Measurements from ENCODE around the gene SDK2. TPM values are rescaled to one million over a fixed set of nuclear protein-coding genes. Genes with fewer than 3 reads are reported as not detected.

SDK2 gene
- total RNA-seq, 1 experiment from 2014 or later: 0.67 TPM

- TF ChIP-seq, protein P1, sequence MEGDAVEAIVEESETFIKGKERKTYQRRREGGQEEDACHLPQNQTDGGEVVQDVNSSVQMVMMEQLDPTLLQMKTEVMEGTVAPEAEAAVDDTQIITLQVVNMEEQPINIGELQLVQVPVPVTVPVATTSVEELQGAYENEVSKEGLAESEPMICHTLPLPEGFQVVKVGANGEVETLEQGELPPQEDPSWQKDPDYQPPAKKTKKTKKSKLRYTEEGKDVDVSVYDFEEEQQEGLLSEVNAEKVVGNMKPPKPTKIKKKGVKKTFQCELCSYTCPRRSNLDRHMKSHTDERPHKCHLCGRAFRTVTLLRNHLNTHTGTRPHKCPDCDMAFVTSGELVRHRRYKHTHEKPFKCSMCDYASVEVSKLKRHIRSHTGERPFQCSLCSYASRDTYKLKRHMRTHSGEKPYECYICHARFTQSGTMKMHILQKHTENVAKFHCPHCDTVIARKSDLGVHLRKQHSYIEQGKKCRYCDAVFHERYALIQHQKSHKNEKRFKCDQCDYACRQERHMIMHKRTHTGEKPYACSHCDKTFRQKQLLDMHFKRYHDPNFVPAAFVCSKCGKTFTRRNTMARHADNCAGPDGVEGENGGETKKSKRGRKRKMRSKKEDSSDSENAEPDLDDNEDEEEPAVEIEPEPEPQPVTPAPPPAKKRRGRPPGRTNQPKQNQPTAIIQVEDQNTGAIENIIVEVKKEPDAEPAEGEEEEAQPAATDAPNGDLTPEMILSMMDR (conservative IDR thresholded peaks at IDR 0.05; ENCODE audit: low read depth, low read length): no peak
- TF ChIP-seq EZH2 (IDR thresholded peaks at IDR 0.05; ENCODE audit: borderline replicate concordance, low read depth, low read length, poor library complexity, severe bottlenecking): no peak
- ChIA-PET CTCF (no interaction called here), POLR2A (ENCODE audit: low non-redundant PET) (no interaction called here)
- Histone ChIP-seq H3K4me1 (ENCODE audit: insufficient read depth, low read length, poor library complexity, severe bottlenecking) (no peaks in the 10 kb centered on the region), H3K27me3 (replicated peaks; ENCODE audit: insufficient read depth, low read depth, low read length, poor library complexity) (no peaks in the 10 kb centered on the region), H3K27ac (ENCODE audit: low read depth, low read length, poor library complexity, severe bottlenecking) (no peak overlapping the region), H3K9me3 (ENCODE audit: low read depth, low read length, poor library complexity, severe bottlenecking) (no peaks in the 10 kb centered on the region), H3K36me3 (ENCODE audit: insufficient read depth, low read length, poor library complexity, severe bottlenecking) (no peaks in the 10 kb centered on the region), H3K4me3 (ENCODE audit: low read depth, low read length, poor library complexity, severe bottlenecking) (no peak overlapping the region)
- BruUV-seq (replicated peaks): no TSS peak
- intact Hi-C loops (cut with micrococcal nuclease; ENCODE audit: unreplicated experiment): no loop called here
- DNase-seq (ENCODE audit: low spot score): no peak
Measured at GRCh38 chr17:73397856-73398540, 246.2 kb downstream of the SDK2 start.

DNA sequence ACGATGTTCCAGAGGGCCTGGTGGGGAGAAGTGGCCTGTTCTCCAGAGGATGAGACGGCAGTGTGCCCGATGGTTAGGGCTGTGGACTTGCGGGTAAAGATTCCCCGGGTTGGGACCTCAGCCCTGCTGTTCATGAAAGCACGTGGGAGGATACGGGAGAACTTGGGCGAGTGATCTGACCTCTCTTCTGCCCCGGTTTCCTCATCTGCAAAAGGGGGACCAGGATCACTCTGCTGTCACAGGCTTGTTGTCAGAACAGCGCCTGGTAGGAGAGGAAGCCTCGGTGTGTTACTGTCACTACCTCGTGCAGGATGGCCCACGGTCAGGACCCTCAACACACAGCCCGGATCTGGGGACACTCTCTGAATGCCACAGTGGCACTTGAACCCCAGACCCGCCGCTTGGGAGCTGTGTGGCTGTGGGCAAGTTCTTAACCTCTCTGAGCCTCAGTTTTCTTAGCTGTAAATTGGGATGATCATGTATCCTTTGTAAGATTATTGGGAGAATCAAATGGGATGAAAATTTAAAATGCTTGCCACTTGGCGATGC lies 246.9 kb downstream of the SDK2 start:
- TF ChIP-seq, protein P1 (conservative IDR thresholded peaks at IDR 0.05; ENCODE audit: low read depth, low read length): no peak
- no peak for TF ChIP-seq EZH2 (IDR thresholded peaks at IDR 0.05; ENCODE audit: borderline replicate concordance, low read depth, low read length, poor library complexity, severe bottlenecking)
- no TSS peak for BruUV-seq (replicated peaks)
- ChIA-PET CTCF (no interaction called here), POLR2A (ENCODE audit: low non-redundant PET) (no interaction called here)
- Histone ChIP-seq H3K27ac (ENCODE audit: low read depth, low read length, poor library complexity, severe bottlenecking) (no peak overlapping the region), H3K9me3 (ENCODE audit: low read depth, low read length, poor library complexity, severe bottlenecking) (no peaks in the 10 kb centered on the region), H3K4me3 (ENCODE audit: low read depth, low read length, poor library complexity, severe bottlenecking) (no peak overlapping the region), H3K4me1 (ENCODE audit: insufficient read depth, low read length, poor library complexity, severe bottlenecking) (no peaks in the 10 kb centered on the region), H3K27me3 (replicated peaks; ENCODE audit: insufficient read depth, low read depth, low read length, poor library complexity) (no peaks in the 10 kb centered on the region), H3K36me3 (ENCODE audit: insufficient read depth, low read length, poor library complexity, severe bottlenecking) (no peaks in the 10 kb centered on the region)
- intact Hi-C loops (cut with micrococcal nuclease; ENCODE audit: unreplicated experiment): no loop called here
- no peak for DNase-seq (ENCODE audit: low spot score)

DNA sequence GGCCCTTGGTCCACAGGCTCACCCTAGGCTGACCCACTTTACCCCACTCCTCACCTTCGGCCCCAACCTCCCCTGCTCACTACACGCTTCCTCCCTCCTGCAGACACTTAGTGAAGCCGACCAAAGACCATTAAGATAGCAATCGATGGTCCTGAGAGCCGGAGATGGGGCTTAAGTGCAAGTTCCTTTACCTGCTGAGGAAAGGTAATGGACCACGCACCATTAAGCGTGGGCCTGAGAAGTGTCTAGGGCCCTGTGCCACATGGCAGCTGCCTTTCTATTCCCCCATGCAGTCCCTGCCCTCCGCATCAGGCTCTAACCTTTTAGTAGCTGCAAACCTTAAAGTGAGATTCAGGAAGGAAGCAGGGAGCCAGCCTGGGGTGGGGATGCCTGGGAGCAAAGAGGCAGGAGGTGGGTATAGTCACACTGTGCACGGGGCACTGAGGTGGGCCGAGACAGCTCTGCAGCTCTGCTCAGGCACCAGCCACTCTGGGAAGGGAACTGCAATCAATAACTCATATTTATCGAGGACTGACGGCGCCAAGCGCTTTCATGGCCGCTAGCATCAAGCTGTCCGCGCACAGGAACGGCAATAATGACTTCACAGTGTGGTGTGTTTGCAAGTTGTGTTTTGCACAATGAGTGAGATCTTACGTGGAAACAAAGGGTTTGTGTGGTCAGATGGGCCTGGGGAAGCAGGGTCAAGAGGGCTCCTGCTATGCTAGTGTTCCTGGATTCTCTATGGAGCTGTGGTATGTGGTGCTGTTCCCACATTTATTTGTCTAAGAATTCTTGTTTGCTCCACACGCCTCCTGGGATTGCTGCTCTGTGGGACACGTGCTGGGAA lies 247.6 kb downstream of the SDK2 start:
- CTCF ChIA-PET: no interaction called here
- DNase-seq (ENCODE audit: low spot score): no peak
- H3K27ac ChIP-seq (ENCODE audit: low read depth, low read length, poor library complexity, severe bottlenecking): no peak overlapping the region
- TF ChIP-seq EZH2 (IDR thresholded peaks at IDR 0.05; ENCODE audit: borderline replicate concordance, low read depth, low read length, poor library complexity, severe bottlenecking): no peak
- TF ChIP-seq, protein P1 (conservative IDR thresholded peaks at IDR 0.05; ENCODE audit: low read depth, low read length): no peak
- intact Hi-C loops (cut with micrococcal nuclease; ENCODE audit: unreplicated experiment): no loop called here
- H3K4me3 ChIP-seq (ENCODE audit: low read depth, low read length, poor library complexity, severe bottlenecking): no peak overlapping the region
- POLR2A ChIA-PET (ENCODE audit: low non-redundant PET): no interaction called here
- BruUV-seq (replicated peaks): no TSS peak
- no peaks in the 10 kb centered on the region for H3K27me3 ChIP-seq (replicated peaks; ENCODE audit: insufficient read depth, low read depth, low read length, poor library complexity)
- H3K36me3 ChIP-seq (ENCODE audit: insufficient read depth, low read length, poor library complexity, severe bottlenecking): no peaks in the 10 kb centered on the region
- no peaks in the 10 kb centered on the region for H3K4me1 ChIP-seq (ENCODE audit: insufficient read depth, low read length, poor library complexity, severe bottlenecking)
- no peaks in the 10 kb centered on the region for H3K9me3 ChIP-seq (ENCODE audit: low read depth, low read length, poor library complexity, severe bottlenecking)
